HEK293 (cell line): ENCODE results near the gene CTR9.

Source experiments
- CTCF ChIA-PET: fragments of 350-600 bp; formaldehyde crosslinking; extraction: SDS; loops from one replicate; lab custom pipeline; 2021; ENCODE audit warnings: antibody characterized with exemption; lab: Yijun Ruan, JAX
- POLR2A ChIA-PET: fragments of 300-600 bp; formaldehyde crosslinking; extraction: SDS; loops from one replicate; lab custom pipeline; 2020; ENCODE audit warnings: antibody characterized with exemption, inconsistent platforms; lab: Yijun Ruan, JAX
- H3K27ac ChIP-seq: fragments of 200-500 bp; sonication (Bioruptor generic); 2 replicates; pipeline ENCODE4 v1.5.1; 2014; ENCODE audit warnings: low read depth, low read length, control low read depth, inconsistent platforms; ENCODE audit errors: extremely low read depth
- H3K36me3 ChIP-seq, 2 experiments: fragments of 200-500 bp in 1 of 2; sonication (Bioruptor generic) in 1 of 2; 1 replicate in 1 of 2; 2 replicates in 1 of 2; pipeline ENCODE4 v1.5.1; 2014 to 2017; ENCODE audit warnings: inconsistent platforms in 2 of 2, low read length in 2 of 2; ENCODE audit not compliant: control insufficient read depth in 2 of 2, insufficient read depth in 1 of 2
- H3K4me1 ChIP-seq: fragments of 200-500 bp; sonication (Bioruptor generic); 2 replicates; pipeline ENCODE4 v1.5.1; 2014; ENCODE audit warnings: mild to moderate bottlenecking, low read length, inconsistent platforms; ENCODE audit not compliant: control insufficient read depth, insufficient read depth
- H3K4me3 ChIP-seq: 2 replicates; pipeline ENCODE4 v1.5.1; 2011; ENCODE audit warnings: low read depth, mild to moderate bottlenecking, control low read depth, low read length, moderate library complexity
- H3K9me3 ChIP-seq: fragments of 200-500 bp; sonication (Bioruptor generic); 2 replicates; pipeline ENCODE4 v1.5.1; 2014; ENCODE audit warnings: low read depth, low read length, inconsistent platforms; ENCODE audit not compliant: control insufficient read depth, insufficient read depth
- EGR2 ChIP-seq: fragments of 450-650 bp; formaldehyde crosslinking; IDR thresholded peaks from 2 replicates; pipeline ENCODE4 v1.5.1; 2016; ENCODE audit warnings: low read depth, missing biosample characterization, missing genetic modification characterization
- GLIS1 ChIP-seq: fragments of 450-650 bp; formaldehyde crosslinking; IDR thresholded peaks from 2 replicates; pipeline ENCODE4 v1.5.1; 2016; ENCODE audit warnings: missing biosample characterization, missing genetic modification characterization
- GLIS2 ChIP-seq: fragments of 450-650 bp; formaldehyde crosslinking; IDR thresholded peaks from 2 replicates; pipeline ENCODE4 v1.5.1; 2016; ENCODE audit warnings: missing biosample characterization, missing genetic modification characterization
- HOXA7 ChIP-seq: sonication (generic); formaldehyde crosslinking; IDR thresholded peaks from 2 replicates; pipeline ENCODE4 v1.8.1; 2022; ENCODE audit warnings: missing genetic modification reagents, borderline replicate concordance
- HOXD13 ChIP-seq: sonication (generic); formaldehyde crosslinking; IDR thresholded peaks from 2 replicates; pipeline ENCODE4 v1.8.0; 2022; ENCODE audit warnings: missing genetic modification reagents, borderline replicate concordance
- IKZF3 ChIP-seq: fragments of 450-650 bp; IDR thresholded peaks from 2 replicates; pipeline ENCODE4 v1.5.0; 2018; ENCODE audit warnings: missing biosample characterization, mild to moderate bottlenecking, missing genetic modification characterization, moderate library complexity
- MYNN ChIP-seq: fragments of 450-650 bp; formaldehyde crosslinking; IDR thresholded peaks from 2 replicates; pipeline ENCODE4 v1.5.1; 2016; ENCODE audit warnings: missing biosample characterization, missing genetic modification characterization, borderline replicate concordance
- OVOL3 ChIP-seq: fragments of 450-650 bp; formaldehyde crosslinking; IDR thresholded peaks from 2 replicates; pipeline ENCODE4 v1.5.1; 2016; ENCODE audit warnings: missing biosample characterization, missing genetic modification characterization
- PATZ1 ChIP-seq: fragments of 450-650 bp; formaldehyde crosslinking; IDR thresholded peaks from 2 replicates; pipeline ENCODE4 v1.5.1; 2016; ENCODE audit warnings: missing biosample characterization, missing genetic modification characterization
- PRDM6 ChIP-seq: fragments of 450-650 bp; formaldehyde crosslinking; IDR thresholded peaks from 2 replicates; pipeline ENCODE4 v1.5.1; 2017; ENCODE audit warnings: missing biosample characterization, missing genetic modification characterization
- SP3 ChIP-seq: fragments of 450-650 bp; formaldehyde crosslinking; IDR thresholded peaks from 2 replicates; pipeline ENCODE4 v1.5.1; 2016; ENCODE audit warnings: missing biosample characterization, missing genetic modification characterization
- YY2 ChIP-seq: fragments of 450-650 bp; formaldehyde crosslinking; IDR thresholded peaks from 2 replicates; pipeline ENCODE4 v1.5.1; 2016; ENCODE audit warnings: missing biosample characterization, missing genetic modification characterization
- ZBTB11 ChIP-seq: fragments of 450-650 bp; formaldehyde crosslinking; conservative IDR thresholded peaks from 2 replicates; pipeline ENCODE4 v1.5.1; 2016; ENCODE audit warnings: low read depth, missing biosample characterization, missing genetic modification characterization
- ZBTB17 ChIP-seq: fragments of 450-650 bp; formaldehyde crosslinking; IDR thresholded peaks from 2 replicates; pipeline ENCODE4 v1.5.1; 2016; ENCODE audit warnings: missing biosample characterization, missing genetic modification characterization
- ZBTB44 ChIP-seq: fragments of 450-650 bp; IDR thresholded peaks from 2 replicates; pipeline ENCODE4 v1.5.1; 2018; ENCODE audit warnings: missing biosample characterization, mild to moderate bottlenecking, missing genetic modification characterization
- ZFHX2 ChIP-seq: fragments of 450-650 bp; formaldehyde crosslinking; conservative IDR thresholded peaks from 2 replicates; pipeline ENCODE4 v1.5.1; 2016; ENCODE audit warnings: missing biosample characterization, missing genetic modification characterization
- ZFP69B ChIP-seq: fragments of 450-650 bp; formaldehyde crosslinking; IDR thresholded peaks from 2 replicates; pipeline ENCODE4 v1.5.1; 2016; ENCODE audit warnings: missing biosample characterization, missing genetic modification characterization
- ZIC2 ChIP-seq: fragments of 450-650 bp; formaldehyde crosslinking; IDR thresholded peaks from 2 replicates; pipeline ENCODE4 v1.5.1; 2016; ENCODE audit warnings: missing biosample characterization, missing genetic modification characterization
- ZNF138 ChIP-seq: fragments of 450-650 bp; formaldehyde crosslinking; IDR thresholded peaks from 2 replicates; pipeline ENCODE4 v1.5.1; 2016; ENCODE audit warnings: missing biosample characterization, missing genetic modification characterization, borderline replicate concordance
- ZNF274 ChIP-seq, 2 experiments: fragments of 200-500 bp in 1 of 2; fragments of 450-650 bp in 1 of 2; sonication (Bioruptor generic) in 1 of 2; formaldehyde crosslinking in 1 of 2; IDR thresholded peaks; 2 replicates each; pipeline versions ENCODE4 v1.5.1 to v1.6.1; 2014 to 2016; ENCODE audit warnings: borderline replicate concordance in 1 of 2, inconsistent platforms in 1 of 2, low read length in 1 of 2, missing biosample characterization in 1 of 2, missing genetic modification characterization in 1 of 2
- ZNF292 ChIP-seq: fragments of 450-650 bp; formaldehyde crosslinking; IDR thresholded peaks from 2 replicates; pipeline ENCODE4 v1.5.1; 2016; ENCODE audit warnings: low read depth, missing biosample characterization, missing genetic modification characterization, borderline replicate concordance
- ZNF335 ChIP-seq: fragments of 450-650 bp; formaldehyde crosslinking; conservative IDR thresholded peaks from 2 replicates; pipeline ENCODE4 v1.5.1; 2016; ENCODE audit warnings: missing biosample characterization, missing genetic modification characterization
- ZNF341 ChIP-seq: fragments of 450-650 bp; formaldehyde crosslinking; IDR thresholded peaks from 2 replicates; pipeline ENCODE4; 2016; ENCODE audit warnings: low read depth, missing biosample characterization, missing genetic modification characterization
- ZNF529 ChIP-seq: fragments of 450-650 bp; formaldehyde crosslinking; IDR thresholded peaks from 2 replicates; pipeline ENCODE4 v1.5.1; 2017; ENCODE audit warnings: missing genetic modification characterization, missing biosample characterization; ENCODE audit not compliant: insufficient replicate concordance
- ZNF549 ChIP-seq: fragments of 450-650 bp; IDR thresholded peaks from 2 replicates; pipeline ENCODE4 v1.5.1; 2018; ENCODE audit warnings: missing biosample characterization, missing genetic modification characterization, mild to moderate bottlenecking, inconsistent platforms, moderate library complexity
- ZNF626 ChIP-seq: fragments of 450-650 bp; sonication (Bioruptor Pico); formaldehyde crosslinking; IDR thresholded peaks from 2 replicates; pipeline ENCODE4 v1.5.1; 2018; ENCODE audit warnings: missing biosample characterization, missing genetic modification characterization, inconsistent platforms
- ZNF76 ChIP-seq: fragments of 450-650 bp; formaldehyde crosslinking; IDR thresholded peaks from 2 replicates; pipeline ENCODE4; 2016; ENCODE audit warnings: low read depth, missing biosample characterization, missing genetic modification characterization, borderline replicate concordance
- ZNF768 ChIP-seq: fragments of 450-650 bp; formaldehyde crosslinking; IDR thresholded peaks from 2 replicates; pipeline ENCODE4 v1.5.1; 2018; ENCODE audit warnings: missing biosample characterization, mild to moderate bottlenecking, missing genetic modification characterization
- ZXDB ChIP-seq: fragments of 450-650 bp; formaldehyde crosslinking; IDR thresholded peaks from 2 replicates; pipeline ENCODE4 v1.5.1; 2016; ENCODE audit warnings: missing biosample characterization, missing genetic modification characterization

The CTR9 gene

GRCh38 chr11:10807493-10808234 is 56.6 kb downstream of the CTR9 start:
- Histone ChIP-seq H3K4me1 (no peaks in the 10 kb centered on the region), H3K4me3 (peak overlapping the region; percentile 99), H3K36me3 (peaks cover 9 to 51% of the 10 kb centered on the region in 2 experiments), H3K9me3 (no peaks in the 10 kb centered on the region), H3K27ac (peak overlapping the region; percentile 90)
- POLR2A ChIA-PET, result interaction anchor here (0.9 to 3.6 kb wide), 17 partner anchors 10 to 814 kb away, joined by 3 to 194 read pairs (median 13); partner anchors contain the start of genes ADM, CTR9, GALNT18 and ZBED5
- CTCF ChIA-PET, result interaction anchor here (1.0 to 1.6 kb wide), 3 partner anchors 15 to 37 kb away, joined by 3 to 5 read pairs (median 5); no protein-coding TSS in a partner anchor
- TF ChIP-seq HOXD13, result no peak
- TF ChIP-seq GLIS2 (tag by site-specific recombination), result peak; percentile 94
- TF ChIP-seq ZNF274 (IDR thresholded peaks at IDR 0.05; ENCODE audit: low read length), result no peak
- no peak for TF ChIP-seq ZNF274 (tag by site-specific recombination; IDR thresholded peaks at IDR 0.05; ENCODE audit: borderline replicate concordance)
- TF ChIP-seq ZNF626 (tag by site-specific recombination), result no peak
- peak; percentile 56 for TF ChIP-seq ZIC2
- TF ChIP-seq ZNF76 (tag by site-specific recombination), result no peak
- TF ChIP-seq ZBTB44 (tag by site-specific recombination), result no peak
- TF ChIP-seq ZNF292, result no peak
- no peak for TF ChIP-seq HOXA7
- TF ChIP-seq EGR2 (tag by site-specific recombination), result peak; percentile 94
- TF ChIP-seq ZFHX2 (tag by site-specific recombination), result peak; percentile 95
- TF ChIP-seq MYNN (tag by site-specific recombination), result no peak
- peak; percentile 53 for TF ChIP-seq ZNF335 (tag by site-specific recombination)
- no peak for TF ChIP-seq ZNF549 (tag by site-specific recombination)
- no peak for TF ChIP-seq ZNF138 (tag by site-specific recombination)
- no peak for TF ChIP-seq ZXDB (tag by site-specific recombination)
- TF ChIP-seq ZNF529, result no peak
- TF ChIP-seq PATZ1 (tag by site-specific recombination), result peak; percentile 23; the same call in 1 of the 2 replicates
- 0 out of 2 replicates have a peak, but pooled peaks have one; percentile 45 for TF ChIP-seq IKZF3 (tag by site-specific recombination)
- TF ChIP-seq PRDM6 (tag by site-specific recombination), result no peak
- TF ChIP-seq GLIS1, result peak; percentile 71
- 0 out of 2 replicates have a peak, but pooled peaks have one; percentile 14 for TF ChIP-seq ZBTB17 (tag by site-specific recombination)
- no peak for TF ChIP-seq ZNF768 (tag by site-specific recombination)
- TF ChIP-seq YY2, result no peak
- no peak for TF ChIP-seq ZFP69B (tag by site-specific recombination)
- TF ChIP-seq ZNF341 (tag by site-specific recombination), result peak; percentile 96
- peak; percentile 53 for TF ChIP-seq SP3 (tag by site-specific recombination)
- TF ChIP-seq ZBTB11 (tag by site-specific recombination), result 0 out of 2 replicates have a peak, but pooled peaks have one; percentile 22
- no peak for TF ChIP-seq OVOL3 (tag by site-specific recombination)
